CD14-positive monocyte (primary cell): ENCODE data around the gene KMT2C. TPM values are rescaled to one million over a fixed set of nuclear protein-coding genes. Genes with fewer than 3 reads are reported as not detected.

Source experiments
- DNase-seq, 3 donors: peaks; one replicate each; pipeline ENCODE4 v3.0.0-alpha.2; 2011 to 2022
- H2AFZ ChIP-seq: 2 replicates; pipeline ENCODE4 v1.6.0; 2012; ENCODE audit warnings: mild to moderate bottlenecking, low read depth, low read length, inconsistent platforms; ENCODE audit not compliant: insufficient read depth, poor library complexity, severe bottlenecking
- H3K27ac ChIP-seq, 2 donors: 1 replicate in 1 of 2; 2 replicates in 1 of 2; pipeline ENCODE4 v1.5.1; 2012 to 2013; ENCODE audit warnings: low read length in 2 of 2, control low read depth in 1 of 2, inconsistent platforms in 1 of 2, low read depth in 1 of 2, mild to moderate bottlenecking in 1 of 2
- H3K27me3 ChIP-seq, 2 donors: one replicate each; pipeline versions ENCODE4 v1.6.0 to v1.6.1; 2011 to 2013; ENCODE audit warnings: low read length in 2 of 2; ENCODE audit not compliant: control insufficient read depth in 2 of 2, insufficient read depth in 2 of 2
- H3K36me3 ChIP-seq, 2 donors: replicated peaks in 1 of 2; 1 replicate in 1 of 2; 2 replicates in 1 of 2; pipeline versions ENCODE4 v1.5.1 to v1.6.1; 2012 to 2013; ENCODE audit warnings: low read length in 2 of 2, control low read depth in 1 of 2, inconsistent platforms in 1 of 2, mild to moderate bottlenecking in 1 of 2; ENCODE audit not compliant: insufficient read depth in 2 of 2, control insufficient read depth in 1 of 2
- H3K4me1 ChIP-seq, 2 donors: 1 replicate in 1 of 2; 2 replicates in 1 of 2; pipeline versions ENCODE4 v1.5.1 to v1.6.1; 2012 to 2013; ENCODE audit warnings: low read length in 2 of 2, control low read depth in 1 of 2, inconsistent platforms in 1 of 2, mild to moderate bottlenecking in 1 of 2, moderate library complexity in 1 of 2; ENCODE audit not compliant: insufficient read depth in 2 of 2, control insufficient read depth in 1 of 2
- H3K4me2 ChIP-seq: replicated peaks from 2 replicates; pipeline ENCODE3; 2012; ENCODE audit warnings: low read length, moderate library complexity, mild to moderate bottlenecking; ENCODE audit not compliant: poor library complexity, severe bottlenecking; ENCODE audit errors: extremely low read depth
- H3K4me3 ChIP-seq, 3 experiments: fragments of 200-600 bp in 1 of 3; sonication (generic) in 1 of 3; replicated peaks in 1 of 3; 1 replicate in 2 of 3; 2 replicates in 1 of 3; pipeline ENCODE4 v1.5.1; 2011 to 2013; ENCODE audit warnings: low read length in 3 of 3, mild to moderate bottlenecking in 3 of 3, control low read depth in 2 of 3, low read depth in 2 of 3, inconsistent platforms in 1 of 3, moderate library complexity in 1 of 3
- H3K79me2 ChIP-seq: 2 replicates; pipeline ENCODE4 v1.6.0; 2012; ENCODE audit warnings: mild to moderate bottlenecking, control low read depth, inconsistent platforms, low read length, moderate library complexity; ENCODE audit not compliant: insufficient read depth
- H3K9ac ChIP-seq: 2 replicates; pipeline ENCODE4 v1.6.0; 2017; ENCODE audit warnings: low read length, mild to moderate bottlenecking; ENCODE audit not compliant: insufficient read depth, poor library complexity, severe bottlenecking
- H3K9me3 ChIP-seq, 2 donors: replicated peaks in 1 of 2; 1 replicate in 1 of 2; 2 replicates in 1 of 2; pipeline versions ENCODE4 v1.5.1 to v1.6.1; 2012 to 2013; ENCODE audit warnings: low read length in 2 of 2, control low read depth in 1 of 2; ENCODE audit not compliant: control insufficient read depth in 1 of 2, insufficient read depth in 1 of 2
- H4K20me1 ChIP-seq: 2 replicates; pipeline ENCODE4 v1.6.0; 2012; ENCODE audit warnings: mild to moderate bottlenecking, low read length, control low read depth, moderate library complexity; ENCODE audit not compliant: insufficient read depth
- H3K27ac Mint-ChIP-seq, 7 donors: one replicate each; pipeline ENCODE4 v1.8.0; 2020; ENCODE audit warnings: mild to moderate bottlenecking in 7 of 7, mixed read lengths in 7 of 7, moderate library complexity in 6 of 7, inconsistent platforms in 2 of 7
- H3K27me3 Mint-ChIP-seq, 3 donors: one replicate each; pipeline ENCODE4 v1.8.0; 2021 to 2022; ENCODE audit warnings: low read depth in 3 of 3, mild to moderate bottlenecking in 3 of 3, mixed read lengths in 3 of 3, moderate library complexity in 3 of 3, inconsistent platforms in 1 of 3
- H3K36me3 Mint-ChIP-seq, 2 donors: one replicate each; pipeline ENCODE4 v1.8.0; 2020; ENCODE audit warnings: mixed read lengths in 2 of 2, inconsistent platforms in 1 of 2, mild to moderate bottlenecking in 1 of 2
- H3K4me1 Mint-ChIP-seq: one replicate; pipeline ENCODE4 v1.8.0; 2020; ENCODE audit warnings: mild to moderate bottlenecking, mixed read lengths
- H3K4me3 Mint-ChIP-seq, 2 donors: one replicate each; pipeline ENCODE4 v1.8.0; 2020; ENCODE audit warnings: mild to moderate bottlenecking in 2 of 2, mixed read lengths in 2 of 2, moderate library complexity in 1 of 2
- H3K9me3 Mint-ChIP-seq, 7 donors: one replicate each; pipeline ENCODE4 v1.8.0; 2020 to 2022; ENCODE audit warnings: mixed read lengths in 7 of 7, mild to moderate bottlenecking in 6 of 7, moderate library complexity in 6 of 7, inconsistent platforms in 2 of 7
- WGBS: methylation state at CpG from one replicate; pipeline ENCODE4 v1.1.5; 2013; ENCODE audit warnings: missing lambda C conversion rate; ENCODE audit not compliant: insufficient coverage; 5-methylcytosine and 5-hydroxymethylcytosine counted together
- intact Hi-C, 2 donors: fragments of 100-400 bp; cut with micrococcal nuclease; formaldehyde crosslinking; loops; one replicate each; pipeline versions ENCODE4 v1.15.0 to v1.15.1; 2023
- polyA plus RNA-seq, 3 donors: library from polyadenylated mRNA; depleted of rRNA in 1 of 3; unstranded in 2 of 3; stranded (reverse) in 1 of 3; fragments of 300-500 nt in 2 of 3; fragments of >200 nt in 1 of 3; fragmentation: Illumina TruSeq in 2 of 3; gene quantifications; 1 replicate in 2 of 3; 2 replicates in 1 of 3; pipeline ENCODE4 v1.2.3, GENCODE V29; 2012 to 2021
- TF ChIP-seq, protein P1 (sequence below): fragments of 200-600 bp; IDR thresholded peaks from one replicate; pipeline ENCODE4 v1.8.0; 2022; ENCODE audit warnings: antibody characterized with exemption, mild to moderate bottlenecking

The KMT2C gene
- polyA plus RNA-seq, 3 donors = 4.5 to 26.1 (median 7.3) TPM

DNA sequence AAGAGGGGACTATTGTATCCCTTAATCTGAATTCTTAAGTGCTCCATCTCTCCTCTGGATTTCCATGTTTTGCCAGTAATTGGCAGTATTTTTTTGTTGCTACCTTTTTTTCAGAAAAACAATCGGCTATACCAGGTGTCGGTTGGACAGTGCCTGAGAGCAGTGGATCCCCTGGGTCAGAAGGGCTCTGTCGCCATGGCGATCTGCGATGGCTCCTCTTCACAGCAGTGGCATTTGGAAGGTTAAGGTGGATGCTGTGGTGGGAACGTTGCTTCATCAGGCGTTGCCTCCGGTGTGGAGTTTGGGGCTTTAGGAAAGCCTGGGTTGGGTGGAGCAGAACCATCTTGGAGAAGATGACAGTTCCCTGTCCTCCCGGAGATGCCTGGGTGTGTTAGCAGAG, 314.4 kb downstream of the KMT2C start:
- no peak overlapping the region for H3K9ac ChIP-seq
- peaks cover 86 to 99% of the 10 kb centered on the region in 2 donors for H3K36me3 ChIP-seq
- peaks cover 0 to 10% (median 4%) of the 10 kb centered on the region in 7 donors for H3K9me3 Mint-ChIP-seq
- intact Hi-C loops = no loop called here
- H3K4me2 ChIP-seq = no peak overlapping the region
- TF ChIP-seq, protein P1, sequence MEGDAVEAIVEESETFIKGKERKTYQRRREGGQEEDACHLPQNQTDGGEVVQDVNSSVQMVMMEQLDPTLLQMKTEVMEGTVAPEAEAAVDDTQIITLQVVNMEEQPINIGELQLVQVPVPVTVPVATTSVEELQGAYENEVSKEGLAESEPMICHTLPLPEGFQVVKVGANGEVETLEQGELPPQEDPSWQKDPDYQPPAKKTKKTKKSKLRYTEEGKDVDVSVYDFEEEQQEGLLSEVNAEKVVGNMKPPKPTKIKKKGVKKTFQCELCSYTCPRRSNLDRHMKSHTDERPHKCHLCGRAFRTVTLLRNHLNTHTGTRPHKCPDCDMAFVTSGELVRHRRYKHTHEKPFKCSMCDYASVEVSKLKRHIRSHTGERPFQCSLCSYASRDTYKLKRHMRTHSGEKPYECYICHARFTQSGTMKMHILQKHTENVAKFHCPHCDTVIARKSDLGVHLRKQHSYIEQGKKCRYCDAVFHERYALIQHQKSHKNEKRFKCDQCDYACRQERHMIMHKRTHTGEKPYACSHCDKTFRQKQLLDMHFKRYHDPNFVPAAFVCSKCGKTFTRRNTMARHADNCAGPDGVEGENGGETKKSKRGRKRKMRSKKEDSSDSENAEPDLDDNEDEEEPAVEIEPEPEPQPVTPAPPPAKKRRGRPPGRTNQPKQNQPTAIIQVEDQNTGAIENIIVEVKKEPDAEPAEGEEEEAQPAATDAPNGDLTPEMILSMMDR = no peak
- no peaks in the 10 kb centered on the region for H3K4me1 ChIP-seq
- no peaks in the 10 kb centered on the region for H3K27me3 ChIP-seq
- WGBS = 100% methylated on average over 7 of the region's 9 CpGs
- no peak overlapping the region for H3K27ac ChIP-seq
- peaks cover 0 to 4% of the 10 kb centered on the region in 2 donors for H3K9me3 ChIP-seq
- H3K36me3 Mint-ChIP-seq = peaks cover 87 to 92% of the 10 kb centered on the region in 2 donors
- peak overlapping the region in 2 of 7 donors; percentile 9 to 43 for H3K27ac Mint-ChIP-seq
- no peaks in the 10 kb centered on the region for H3K4me1 Mint-ChIP-seq
- H2AFZ ChIP-seq = no peak overlapping the region
- H3K27me3 Mint-ChIP-seq = no peaks in the 10 kb centered on the region
- peaks cover 16% of the 10 kb centered on the region for H4K20me1 ChIP-seq
- no peak overlapping the region for H3K4me3 ChIP-seq
- no peak overlapping the region for H3K4me3 Mint-ChIP-seq
- no peak for DNase-seq
- H3K79me2 ChIP-seq = no peaks in the 10 kb centered on the region

DNA sequence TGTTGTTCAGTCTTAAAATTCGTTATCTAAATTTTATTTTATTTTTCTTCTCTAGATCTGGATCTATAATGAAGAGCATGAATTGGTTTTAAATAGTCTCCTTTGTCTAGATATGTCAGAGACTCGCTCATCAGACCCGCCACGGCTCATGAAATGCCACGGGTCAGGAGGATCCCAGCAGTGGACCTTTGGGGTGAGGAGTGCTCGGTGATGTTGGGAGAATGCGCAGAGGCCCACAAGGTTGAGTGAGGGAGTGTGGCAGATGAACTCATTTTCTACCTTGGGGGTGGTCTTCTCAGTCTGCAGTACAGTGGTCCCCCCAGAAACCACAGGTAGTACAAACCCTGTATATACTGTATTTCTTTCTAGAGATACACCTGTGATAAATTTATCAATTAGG, 315.0 kb downstream of the KMT2C start:
- no peaks in the 10 kb centered on the region for H3K4me1 Mint-ChIP-seq
- Histone ChIP-seq H3K4me3 (no peak overlapping the region), H3K36me3 (peaks cover 85 to 93% of the 10 kb centered on the region in 2 donors), H3K9me3 (peaks cover 0 to 4% of the 10 kb centered on the region in 2 donors), H2AFZ (no peak overlapping the region), H3K27ac (no peak overlapping the region), H4K20me1 (peaks cover 11% of the 10 kb centered on the region), H3K79me2 (no peaks in the 10 kb centered on the region), H3K27me3 (no peaks in the 10 kb centered on the region), H3K9ac (no peak overlapping the region), H3K4me2 (no peak overlapping the region), H3K4me1 (no peaks in the 10 kb centered on the region)
- WGBS = 100% methylated on average over 5 of the region's 7 CpGs
- TF ChIP-seq, protein P1 = no peak
- no peak for DNase-seq
- H3K36me3 Mint-ChIP-seq = peaks cover 87 to 96% of the 10 kb centered on the region in 2 donors
- intact Hi-C loops = no loop called here
- no peak overlapping the region for H3K4me3 Mint-ChIP-seq
- H3K9me3 Mint-ChIP-seq = peaks cover 0 to 10% (median 4%) of the 10 kb centered on the region in 7 donors
- H3K27me3 Mint-ChIP-seq = no peaks in the 10 kb centered on the region
- H3K27ac Mint-ChIP-seq = no peak overlapping the region
